Vagina (tissue), 2 donors: Measurements from ENCODE around the gene MS4A15.

ENCODE experiments used
- CTCF ChIP-seq, 3 experiments: fragments of 450-650 bp in 2 of 3; fragments of 200-600 bp in 1 of 3; sonication (generic) in 1 of 3; IDR thresholded peaks; one replicate each; pipeline ENCODE4 v1.5.1; 2017 to 2019; ENCODE audit warnings: antibody characterized with exemption in 3 of 3, mild to moderate bottlenecking in 2 of 3, moderate library complexity in 2 of 3
- POLR2A ChIP-seq, 2 donors: fragments of 450-650 bp; IDR thresholded peaks; one replicate each; pipeline ENCODE4 v1.6.1; 2017; ENCODE audit warnings: antibody characterized with exemption in 2 of 2, mild to moderate bottlenecking in 2 of 2, moderate library complexity in 2 of 2

- TF ChIP-seq CTCF (IDR thresholded peaks at IDR 0.05) (no peak), POLR2A (IDR thresholded peaks at IDR 0.05) (no peak)
These were observed 20.4 kb downstream of the MS4A15 start for GRCh38 chr11:60777106-60777505.
